ENCODE measurements around the gene PRKN.

- TF ChIP-seq CTCF (IDR thresholded peaks at IDR 0.05; ENCODE audit: low read length) (no peak), EZH2phosphoT487 (IDR thresholded peaks at IDR 0.05; ENCODE audit: low read length) (no peak), EZH2 (optimal IDR thresholded peaks at IDR 0.05; ENCODE audit: low read depth, low read length) (no peak)
Measured at GRCh38 chr6:162177746-162178145, 549.8 kb downstream of the PRKN start.
